GM18526 (cell line): ENCODE measurements around the gene RBM4B.

Experiments
- POLR2A ChIP-seq: IDR thresholded peaks from 3 replicates; pipeline ENCODE4 v1.6.1; 2011; ENCODE audit not compliant: insufficient read length; ENCODE audit errors: extremely low read depth

Gene RBM4B

GRCh38 chr11:66710384-66710930, 32.8 kb upstream of the RBM4B start:
- TF ChIP-seq POLR2A: no peak

GRCh38 chr11:66708701-66709100, 31.0 kb upstream of the RBM4B start:
- no peak for TF ChIP-seq POLR2A

GRCh38 chr11:66708094-66708493, 30.4 kb upstream of the RBM4B start:
- TF ChIP-seq POLR2A: no peak

GRCh38 chr11:66707486-66707885, 29.8 kb upstream of the RBM4B start:
- no peak for TF ChIP-seq POLR2A

- TF ChIP-seq POLR2A: no peak
Observed at GRCh38 chr11:66706989-66707388, 29.3 kb upstream of the RBM4B start.

- no peak for TF ChIP-seq POLR2A
Observed at GRCh38 chr11:66705587-66706335, 28.1 kb upstream of the RBM4B start.

GRCh38 chr11:66704659-66705360, 27.1 kb upstream of the RBM4B start:
- TF ChIP-seq POLR2A: no peak

- TF ChIP-seq POLR2A: no peak
Observed at GRCh38 chr11:66701432-66702240, 23.9 kb upstream of the RBM4B start.

GRCh38 chr11:66700742-66701141, 23.1 kb upstream of the RBM4B start:
- no peak for TF ChIP-seq POLR2A

- TF ChIP-seq POLR2A: no peak
Observed at GRCh38 chr11:66700337-66700736, 22.6 kb upstream of the RBM4B start.

GRCh38 chr11:66698491-66698890, 20.8 kb upstream of the RBM4B start:
- no peak for TF ChIP-seq POLR2A

- no peak for TF ChIP-seq POLR2A
Observed at GRCh38 chr11:66697988-66698387, 20.3 kb upstream of the RBM4B start.

- TF ChIP-seq POLR2A: no peak
Observed at GRCh38 chr11:66696146-66696545, 18.5 kb upstream of the RBM4B start.

- no peak for TF ChIP-seq POLR2A
Observed at GRCh38 chr11:66694732-66695207, 17.1 kb upstream of the RBM4B start.

- TF ChIP-seq POLR2A: no peak
Observed at GRCh38 chr11:66694056-66694410, 16.3 kb upstream of the RBM4B start.
